Measurements from ENCODE around the gene SP1. TPM values are rescaled to one million over a fixed set of nuclear protein-coding genes. Genes with fewer than 3 reads are reported as not detected.

Gene SP1
- total and polyA plus RNA-seq, 2 experiments from 2014 or later, result 3.6 to 30.3 TPM

- no peak overlapping the region for H3K4me3 ChIP-seq
- H3K9me2 ChIP-seq (ENCODE audit: insufficient read depth), result no peaks in the 10 kb centered on the region
- no peaks in the 10 kb centered on the region for H3K9me3 ChIP-seq (ENCODE audit: low read depth)
- WGBS, 2 experiments (ENCODE audit: low coverage in 1 of 2, low lambda C conversion rate in 2 of 2, missing lambda C conversion rate in 2 of 2), result 76 to 89% methylated on average over 3 to 4 of the region's 4 CpGs
- no peak overlapping the region for H2AFZ ChIP-seq
- no peaks in the 10 kb centered on the region for H3F3A ChIP-seq (ENCODE audit: insufficient read depth)
- H3K79me2 ChIP-seq (ENCODE audit: insufficient read depth), result no peaks in the 10 kb centered on the region
- no peak overlapping the region for H3K4me2 ChIP-seq (ENCODE audit: unreplicated experiment)
- H3K27me3 ChIP-seq (replicated peaks; ENCODE audit: insufficient read depth), result peaks cover 20% of the 10 kb centered on the region
- H3K27ac ChIP-seq, result no peak overlapping the region
- no peaks in the 10 kb centered on the region for H3K4me1 ChIP-seq (ENCODE audit: insufficient read depth)
- no peaks in the 10 kb centered on the region for H3K36me3 ChIP-seq (ENCODE audit: low read depth)
- DNase-seq, result no peak
- H4K20me1 ChIP-seq (ENCODE audit: insufficient read depth), result no peaks in the 10 kb centered on the region
- TF ChIP-seq EZH2 (IDR thresholded peaks at IDR 0.05; ENCODE audit: insufficient read depth, poor library complexity, severe bottlenecking) (no peak), EZH2phosphoT487 (IDR thresholded peaks at IDR 0.05; ENCODE audit: insufficient read depth, low read depth) (no peak)
- H3K9ac ChIP-seq, result no peak overlapping the region
- in situ Hi-C loops (cut with MboI), result no loop called here
Observed at GRCh38 chr12:53333289-53333688, 46.7 kb upstream of the SP1 start.

- peaks cover 22% of the 10 kb centered on the region for H3K27me3 ChIP-seq (replicated peaks; ENCODE audit: insufficient read depth)
- no peak for TF ChIP-seq EZH2 (IDR thresholded peaks at IDR 0.05; ENCODE audit: insufficient read depth, poor library complexity, severe bottlenecking)
- H2AFZ ChIP-seq, result no peak overlapping the region
- no peak overlapping the region for H3K4me2 ChIP-seq (ENCODE audit: unreplicated experiment)
- 42 to 47% methylated on average over 7 of the region's 7 CpGs for WGBS, 2 experiments (ENCODE audit: low coverage in 1 of 2, low lambda C conversion rate in 2 of 2, missing lambda C conversion rate in 2 of 2)
- no peak for DNase-seq
- no peaks in the 10 kb centered on the region for H3K79me2 ChIP-seq (ENCODE audit: insufficient read depth)
- no peaks in the 10 kb centered on the region for H3K36me3 ChIP-seq (ENCODE audit: low read depth)
- H3K9ac ChIP-seq, result no peak overlapping the region
- H3K4me3 ChIP-seq, result no peak overlapping the region
- H3K27ac ChIP-seq, result no peak overlapping the region
- H3K9me2 ChIP-seq (ENCODE audit: insufficient read depth), result no peaks in the 10 kb centered on the region
- in situ Hi-C loops (cut with MboI), result no loop called here
- H3K4me1 ChIP-seq (ENCODE audit: insufficient read depth), result no peaks in the 10 kb centered on the region
- H3K9me3 ChIP-seq (ENCODE audit: low read depth), result no peaks in the 10 kb centered on the region
- no peaks in the 10 kb centered on the region for H4K20me1 ChIP-seq (ENCODE audit: insufficient read depth)
- H3F3A ChIP-seq (ENCODE audit: insufficient read depth), result no peaks in the 10 kb centered on the region
Observed at GRCh38 chr12:53333845-53334244, 46.1 kb upstream of the SP1 start.

- WGBS, 2 experiments (ENCODE audit: low coverage in 1 of 2, low lambda C conversion rate in 2 of 2, missing lambda C conversion rate in 2 of 2), result 73 to 79% methylated on average over 8 of the region's 8 CpGs
- DNase-seq, result no peak
- Histone ChIP-seq H3K4me2 (ENCODE audit: unreplicated experiment) (no peak overlapping the region), H3K79me2 (ENCODE audit: insufficient read depth) (no peaks in the 10 kb centered on the region), H3F3A (ENCODE audit: insufficient read depth) (no peaks in the 10 kb centered on the region), H3K4me3 (no peak overlapping the region), H2AFZ (no peak overlapping the region), H3K9me3 (ENCODE audit: low read depth) (no peaks in the 10 kb centered on the region), H4K20me1 (ENCODE audit: insufficient read depth) (no peaks in the 10 kb centered on the region), H3K36me3 (ENCODE audit: low read depth) (no peaks in the 10 kb centered on the region), H3K27me3 (replicated peaks; ENCODE audit: insufficient read depth) (peaks cover 22% of the 10 kb centered on the region), H3K4me1 (ENCODE audit: insufficient read depth) (no peaks in the 10 kb centered on the region), H3K9me2 (ENCODE audit: insufficient read depth) (no peaks in the 10 kb centered on the region), H3K9ac (no peak overlapping the region), H3K27ac (no peak overlapping the region)
- no peak for TF ChIP-seq EZH2 (IDR thresholded peaks at IDR 0.05; ENCODE audit: insufficient read depth, poor library complexity, severe bottlenecking)
- no peak for TF ChIP-seq EZH2phosphoT487 (IDR thresholded peaks at IDR 0.05; ENCODE audit: insufficient read depth, low read depth)
- in situ Hi-C loops (cut with MboI), result no loop called here
Observed at GRCh38 chr12:53334822-53335221, 45.2 kb upstream of the SP1 start.

DNA sequence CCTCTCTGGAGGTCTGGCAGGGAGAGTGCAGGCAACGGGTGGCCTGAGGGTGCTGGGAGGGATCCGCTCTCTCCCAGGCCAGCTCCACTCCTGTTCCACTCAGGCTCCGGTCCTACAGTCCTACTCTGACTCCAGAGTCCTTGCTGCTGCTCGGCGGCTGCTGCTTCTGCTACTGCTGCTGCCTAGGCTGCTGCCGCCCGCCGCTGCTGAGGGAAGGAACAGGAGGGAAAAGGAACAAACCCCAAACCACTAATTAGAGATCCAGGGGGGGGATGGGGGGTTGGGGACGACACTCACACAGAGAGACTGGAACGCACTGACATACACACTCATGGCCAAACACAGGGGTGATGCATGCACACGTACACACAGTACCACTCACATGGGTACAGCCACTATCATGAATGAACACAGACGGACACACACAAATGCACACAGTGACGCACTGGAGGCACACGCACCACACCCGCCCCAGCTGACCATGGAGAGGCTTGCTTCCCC, 43.7 kb upstream of the SP1 start, which contains the start of gene SP7:
TSS of gene SP7 (minus strand) at position 174 of the 501 bp plus-strand sequence. CDS start 708 bp downstream, outside the sequence.
- WGBS, 2 experiments (ENCODE audit: low coverage in 1 of 2, low lambda C conversion rate in 2 of 2, missing lambda C conversion rate in 2 of 2), result 35 to 36% methylated on average over 15 of the region's 15 CpGs
- no peak within 1 kb of the TSS for H3K4me2 ChIP-seq (ENCODE audit: unreplicated experiment)
- no peak within 1 kb of the TSS for H3K4me3 ChIP-seq
- no peak within 1 kb of the TSS for H2AFZ ChIP-seq
- no peak within 1 kb of the TSS for H3K9ac ChIP-seq
- H3K9me3 ChIP-seq (ENCODE audit: low read depth), result no peaks in the 10 kb centered on the region
- H3K4me1 ChIP-seq (ENCODE audit: insufficient read depth), result no peaks in the 10 kb centered on the region
- H3F3A ChIP-seq (ENCODE audit: insufficient read depth), result no peaks in the 10 kb centered on the region
- H3K27me3 ChIP-seq (replicated peaks; ENCODE audit: insufficient read depth), result peaks cover 22% of the 10 kb centered on the region
- no peak for DNase-seq
- in situ Hi-C loops (cut with MboI), result no loop called here
- no peak within 1 kb of the TSS for H3K27ac ChIP-seq
- H3K79me2 ChIP-seq (ENCODE audit: insufficient read depth), result no peaks in the 10 kb centered on the region
- TF ChIP-seq EZH2 (IDR thresholded peaks at IDR 0.05; ENCODE audit: insufficient read depth, poor library complexity, severe bottlenecking) (no peak), EZH2phosphoT487 (IDR thresholded peaks at IDR 0.05; ENCODE audit: insufficient read depth, low read depth) (no peak)
- no peaks in the 10 kb centered on the region for H3K9me2 ChIP-seq (ENCODE audit: insufficient read depth)
- no peaks in the 10 kb centered on the region for H4K20me1 ChIP-seq (ENCODE audit: insufficient read depth)
- H3K36me3 ChIP-seq (ENCODE audit: low read depth), result no peaks in the 10 kb centered on the region

- Histone ChIP-seq H3K27ac (no peak overlapping the region), H3K9ac (no peak overlapping the region), H3K4me1 (ENCODE audit: insufficient read depth) (no peaks in the 10 kb centered on the region), H4K20me1 (ENCODE audit: insufficient read depth) (no peaks in the 10 kb centered on the region), H3K9me3 (ENCODE audit: low read depth) (no peaks in the 10 kb centered on the region), H2AFZ (no peak overlapping the region), H3F3A (ENCODE audit: insufficient read depth) (no peaks in the 10 kb centered on the region), H3K4me3 (no peak overlapping the region), H3K79me2 (ENCODE audit: insufficient read depth) (no peaks in the 10 kb centered on the region), H3K4me2 (ENCODE audit: unreplicated experiment) (no peak overlapping the region), H3K36me3 (ENCODE audit: low read depth) (no peaks in the 10 kb centered on the region), H3K9me2 (ENCODE audit: insufficient read depth) (no peaks in the 10 kb centered on the region), H3K27me3 (replicated peaks; ENCODE audit: insufficient read depth) (peaks cover 18% of the 10 kb centered on the region)
- 25 to 35% methylated on average over 10 to 11 of the region's 11 CpGs for WGBS, 2 experiments (ENCODE audit: low coverage in 1 of 2, low lambda C conversion rate in 2 of 2, missing lambda C conversion rate in 2 of 2)
- no peak for DNase-seq
- TF ChIP-seq EZH2 (IDR thresholded peaks at IDR 0.05; ENCODE audit: insufficient read depth, poor library complexity, severe bottlenecking), result no peak
- no peak for TF ChIP-seq EZH2phosphoT487 (IDR thresholded peaks at IDR 0.05; ENCODE audit: insufficient read depth, low read depth)
- in situ Hi-C loops (cut with MboI), result no loop called here
Observed at GRCh38 chr12:53338017-53338416, 42.0 kb upstream of the SP1 start.
